Activated naive CD4-positive, alpha-beta T cell (primary cell): Measurements from ENCODE around the gene SPRY2.

Experiments used
- DNase-seq, 4 experiments: peaks; one replicate each; lab custom pipeline; 2025; lab: John Stamatoyannopoulos, UW

The SPRY2 gene

DNA sequence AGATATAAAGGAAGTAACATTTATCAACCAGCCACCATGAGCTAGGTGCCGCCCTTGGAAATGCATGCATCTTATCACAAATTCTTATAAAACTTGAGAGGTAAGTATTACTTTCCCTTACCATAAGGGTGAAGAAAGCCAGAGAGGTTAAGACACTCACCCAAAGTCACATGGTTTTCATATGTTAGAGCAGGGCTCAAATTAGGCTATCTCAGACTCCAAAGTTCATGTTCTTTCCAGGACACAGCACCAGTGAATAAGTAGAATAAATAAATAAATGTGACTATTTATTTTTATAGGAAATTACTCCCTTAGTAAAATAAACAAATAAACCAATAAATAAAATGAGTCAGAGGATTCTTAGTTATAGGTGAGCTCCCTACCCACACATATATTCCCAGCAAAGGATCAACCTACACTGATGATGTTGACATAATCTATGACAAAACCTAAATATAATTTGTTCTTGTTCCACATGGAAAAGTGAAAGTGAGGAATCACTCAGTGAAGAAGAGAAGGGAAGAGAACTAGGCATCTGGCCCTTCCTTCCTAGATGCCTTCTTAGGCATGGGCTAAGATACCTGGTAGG is 27.2 kb downstream of the SPRY2 start:
- no peak for DNase-seq

DNA sequence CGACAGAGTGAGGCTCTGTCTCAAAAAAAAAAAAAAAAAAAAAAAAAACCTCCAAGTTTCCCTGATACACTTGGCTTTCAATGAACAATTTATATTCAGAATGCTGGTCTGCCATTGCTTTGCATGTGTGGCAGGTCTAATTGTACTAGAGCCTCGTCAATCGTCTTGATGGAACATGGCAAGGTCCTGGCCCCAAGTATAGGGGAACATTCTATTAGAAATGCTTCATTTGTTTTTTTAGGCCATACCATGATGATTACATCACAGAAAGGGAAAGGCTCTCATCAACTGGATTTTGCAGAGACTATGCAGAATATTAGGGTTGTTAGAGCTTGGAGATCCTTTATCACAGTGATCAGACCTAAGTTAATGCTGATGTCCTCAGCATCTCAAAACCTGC is 28.0 kb downstream of the SPRY2 start:
- no peak for DNase-seq

DNA sequence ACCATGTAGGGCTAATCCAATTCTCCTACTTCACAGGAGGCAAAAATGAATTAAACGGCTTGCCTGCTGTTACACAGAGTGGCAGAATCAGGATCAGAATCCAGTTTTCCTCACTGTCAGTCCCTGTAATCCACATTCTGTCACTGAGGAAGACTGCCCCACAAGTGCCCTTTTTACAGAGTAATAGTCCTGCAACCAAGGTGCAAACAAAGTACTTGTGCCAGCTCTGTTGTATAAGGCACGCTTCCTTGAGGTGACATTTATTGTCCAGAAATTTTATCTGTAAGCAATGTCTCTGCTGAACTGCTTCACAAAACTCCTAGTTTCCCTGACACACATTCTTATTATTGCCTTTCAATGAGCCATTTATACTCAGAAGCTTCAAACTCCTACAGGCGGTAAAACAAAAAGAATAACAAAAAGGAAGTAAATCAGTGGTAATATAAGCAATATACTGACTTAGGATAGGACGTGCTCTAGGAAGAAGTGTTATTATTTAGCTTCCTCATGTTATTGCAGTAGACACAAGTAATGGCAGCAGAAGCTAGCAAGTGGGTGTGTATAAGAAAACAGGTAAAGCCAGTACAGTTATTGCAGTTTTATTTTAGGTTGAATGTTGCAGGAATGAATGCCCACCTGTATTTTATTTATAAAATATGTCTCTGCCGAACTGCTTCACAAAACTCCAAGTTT is 28.8 kb downstream of the SPRY2 start:
- DNase-seq = no peak

DNA sequence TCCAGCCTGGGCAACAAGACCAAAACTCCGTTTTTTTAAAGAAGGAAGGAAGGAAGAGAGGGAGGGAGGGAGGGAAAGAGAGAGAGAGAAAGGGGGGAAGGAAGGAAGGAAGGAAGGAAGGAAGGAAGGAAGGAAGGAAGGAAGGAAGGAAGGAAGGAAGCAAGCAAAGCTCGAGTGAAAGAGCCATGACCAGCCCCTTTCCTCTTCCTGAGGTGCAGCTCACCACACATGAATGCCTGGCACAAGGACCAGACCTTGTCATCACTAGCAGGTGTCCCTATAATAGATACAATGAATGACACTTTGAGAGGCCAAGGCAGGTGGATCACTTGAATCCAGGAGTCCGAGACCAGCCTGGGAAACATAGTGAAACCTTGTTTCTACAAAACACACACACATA is 31.0 kb downstream of the SPRY2 start:
- DNase-seq = no peak

DNA sequence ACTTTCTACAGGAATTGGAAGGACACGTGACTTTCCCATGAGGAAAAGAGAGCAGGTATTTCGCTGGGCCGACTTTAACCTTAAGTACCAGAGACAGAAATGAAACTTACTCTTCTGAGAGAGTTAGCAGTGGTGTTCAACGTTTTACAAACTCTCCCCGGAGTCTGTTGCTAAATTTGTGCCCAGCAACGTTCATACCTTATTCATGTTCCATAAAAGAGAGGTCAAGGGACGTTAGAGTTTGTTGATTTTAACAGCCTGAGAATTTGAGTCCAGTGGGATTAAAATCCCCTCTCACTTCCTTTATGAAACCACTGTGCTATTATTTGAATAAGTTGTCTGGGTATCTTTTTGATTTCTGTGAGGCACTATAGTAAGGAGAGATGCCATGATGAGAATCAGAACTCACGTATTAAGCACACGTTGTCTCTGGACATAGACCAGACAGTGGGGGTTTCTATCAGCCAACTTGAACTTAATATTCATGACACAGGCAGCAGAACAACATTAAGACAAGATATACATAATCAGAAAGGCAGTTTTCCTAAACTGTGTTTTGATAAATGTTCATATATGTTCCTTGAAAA is 33.4 kb downstream of the SPRY2 start:
- no peak for DNase-seq

DNA sequence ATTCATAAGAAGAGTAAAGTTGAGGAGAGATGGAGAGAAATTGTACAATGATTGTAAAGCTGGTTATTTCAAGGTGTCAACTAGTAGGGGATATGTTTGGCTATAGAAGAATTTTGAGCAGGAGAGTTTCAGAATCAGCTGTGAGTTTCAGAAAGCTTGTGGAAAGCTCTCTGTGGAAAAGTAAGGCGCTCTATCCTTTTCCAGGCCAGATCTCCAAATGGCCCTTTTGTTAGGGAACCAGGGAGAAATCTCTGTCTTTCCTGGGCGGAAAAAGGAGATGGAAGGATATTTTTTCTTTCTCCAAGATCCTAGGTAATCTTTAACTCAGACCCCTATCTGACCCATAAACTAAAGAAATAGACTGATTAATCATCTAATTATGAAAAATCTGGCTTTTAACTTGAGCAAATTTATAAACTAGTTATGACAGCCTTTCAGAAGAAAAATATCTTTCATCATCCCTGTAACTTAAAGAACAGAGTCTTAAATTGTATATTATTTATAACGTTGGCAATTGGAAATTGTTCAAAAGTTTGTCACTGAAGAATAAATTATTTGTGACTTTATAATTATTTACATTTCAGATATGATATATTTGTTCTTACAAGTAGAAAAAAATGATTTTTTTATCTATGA is 34.5 kb downstream of the SPRY2 start:
- DNase-seq = no peak

DNA sequence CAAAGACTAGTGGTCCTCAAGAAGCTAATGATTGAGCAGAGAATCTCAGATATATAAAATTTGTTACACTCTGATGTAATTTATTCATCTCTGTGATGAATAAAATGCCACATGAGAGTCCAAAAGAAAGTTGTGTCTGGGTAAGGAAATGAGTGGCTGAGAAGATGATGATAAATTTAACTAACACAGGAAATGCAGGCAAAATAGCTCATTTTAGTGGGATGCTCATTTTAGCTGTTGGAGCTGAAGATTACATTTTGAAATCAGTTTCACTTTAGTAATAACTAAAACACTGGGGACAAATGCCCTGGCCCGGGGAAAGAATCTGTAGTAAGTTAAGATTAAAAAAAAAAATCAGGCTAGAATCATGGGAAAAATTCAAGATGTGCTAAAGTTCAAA is 35.2 kb downstream of the SPRY2 start:
- DNase-seq = no peak

DNA sequence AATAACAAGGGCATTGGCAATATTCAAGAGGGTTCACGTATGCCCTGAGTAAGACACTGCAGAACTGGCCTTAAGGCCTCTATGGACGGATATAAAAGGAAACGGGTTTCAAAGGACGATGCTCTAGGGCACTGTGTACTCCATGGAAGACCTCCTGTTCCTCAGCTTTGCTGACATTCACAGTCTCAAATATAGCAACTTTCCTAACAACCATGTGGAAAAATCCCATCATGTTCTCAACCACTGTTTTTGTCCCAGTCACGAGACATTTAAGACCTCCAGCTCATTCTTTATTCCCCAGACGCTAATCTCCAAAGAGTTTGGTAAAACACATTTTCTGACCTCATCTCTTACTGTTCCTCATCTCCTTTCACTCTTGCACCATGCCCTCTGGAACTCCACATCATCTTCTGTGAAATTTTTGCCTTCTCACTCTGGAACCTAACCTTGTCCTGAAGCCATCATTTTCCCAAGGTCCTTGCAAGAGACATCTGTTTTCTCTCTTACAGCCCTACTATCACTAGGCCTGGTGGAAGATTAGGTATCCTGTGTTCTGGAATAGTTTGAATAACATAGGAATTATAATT is 37.6 kb downstream of the SPRY2 start:
- no peak for DNase-seq

DNA sequence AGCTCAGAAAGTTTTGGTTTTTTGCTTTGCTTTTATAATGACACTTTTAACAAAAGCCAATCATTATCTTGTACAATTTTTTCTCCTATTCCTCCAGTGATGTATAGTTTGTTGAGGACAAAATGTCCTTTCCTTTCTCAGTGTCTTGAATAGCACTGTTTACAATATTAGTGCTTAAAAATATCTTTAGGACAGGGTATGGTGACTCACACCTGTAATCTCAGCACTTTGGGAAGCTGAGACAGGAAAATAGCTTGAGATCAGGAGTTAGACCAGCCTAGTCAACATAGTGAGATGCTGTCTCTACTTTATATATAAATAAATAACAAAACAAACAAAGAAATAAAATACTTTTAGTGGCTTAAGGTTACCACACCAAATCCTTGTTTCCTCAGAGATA is 41.9 kb downstream of the SPRY2 start:
- DNase-seq = no peak

DNA sequence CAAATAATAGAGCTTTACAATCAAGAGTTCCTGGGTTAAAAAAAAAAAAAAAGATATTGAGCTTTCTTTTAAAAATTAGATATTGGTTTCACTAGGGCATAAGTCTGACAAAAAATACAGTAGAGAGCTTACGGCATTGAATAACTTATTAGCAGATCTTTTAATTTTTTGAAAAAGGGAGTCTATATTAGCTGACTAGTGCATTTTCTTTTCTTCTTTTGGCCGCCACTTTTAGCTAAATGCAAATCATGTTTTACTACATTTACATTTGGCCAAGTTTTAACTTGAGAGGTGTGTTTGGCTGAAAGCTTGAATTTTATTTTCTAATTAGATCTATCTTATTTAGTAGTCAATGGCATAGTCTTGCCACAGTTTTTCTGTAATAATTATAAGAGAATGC is 43.4 kb downstream of the SPRY2 start:
- DNase-seq = no peak

DNA sequence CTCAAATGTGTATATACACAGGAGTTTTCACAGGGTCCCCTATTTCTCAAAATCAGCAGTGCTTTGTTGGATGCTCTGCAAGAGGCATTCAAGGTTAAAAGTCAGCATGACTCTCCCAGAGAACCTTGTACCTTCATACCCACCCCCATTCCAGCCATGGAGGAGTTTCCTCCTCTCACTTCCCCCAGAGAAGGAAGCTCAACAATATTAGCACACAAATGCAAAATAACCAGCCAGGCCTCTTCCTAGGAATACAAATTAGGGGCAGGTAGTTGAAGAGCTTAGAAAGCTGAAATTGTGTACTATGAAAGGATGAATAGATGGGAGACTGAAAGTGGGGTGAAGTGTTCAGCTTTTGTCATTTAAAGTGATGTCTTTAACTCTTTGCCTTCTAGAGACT is 43.8 kb downstream of the SPRY2 start:
- DNase-seq = no peak

DNA sequence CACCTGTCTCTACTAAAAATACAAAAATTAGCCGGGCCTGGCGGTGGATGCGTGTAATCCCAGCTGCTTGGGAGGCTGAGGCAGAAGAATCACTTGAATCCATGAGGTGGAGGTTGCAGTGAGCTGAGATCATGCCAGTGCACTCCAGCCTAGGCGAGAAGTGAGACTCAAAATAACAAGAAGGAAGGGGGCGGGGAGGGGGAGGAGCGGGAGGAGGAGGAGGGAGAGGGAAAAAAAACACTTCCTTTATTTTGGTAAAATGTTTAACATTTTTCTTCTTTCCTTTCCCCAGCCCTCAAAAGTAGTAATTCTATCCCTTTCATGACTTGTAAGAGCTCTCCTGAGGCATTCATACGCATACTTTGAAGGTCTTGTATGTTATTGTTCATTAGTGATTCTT is 44.3 kb downstream of the SPRY2 start:
- DNase-seq = no peak

DNA sequence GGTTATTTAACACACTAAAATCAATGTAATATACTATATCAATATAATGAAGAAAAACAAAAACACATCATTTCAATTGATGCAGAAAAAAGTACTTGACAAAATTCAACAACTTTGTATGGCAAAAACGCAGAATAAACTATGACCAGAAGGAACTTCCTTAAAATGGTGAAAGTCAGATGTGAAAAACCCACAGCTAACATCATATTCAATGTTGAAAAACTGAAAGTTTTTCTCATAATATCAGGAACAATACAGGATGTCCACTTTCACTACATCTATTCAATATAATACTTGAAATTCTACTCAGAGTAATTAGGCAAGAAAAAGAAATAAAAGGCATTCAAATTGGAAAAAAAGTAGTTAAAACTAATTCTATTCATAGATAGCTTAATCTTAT is 50.3 kb downstream of the SPRY2 start:
- DNase-seq = no peak
